GM12864 (cell line): Measurements from ENCODE around the gene PTPRCAP.
"Not testable (repeated sequence)": the region's sequence is repeated elsewhere in the genome, so short reads cannot be mapped to it uniquely, and the experiment has no call there.

ENCODE experiments used
- DNase-seq: peaks from one replicate; pipeline ENCODE4 v3.0.0-alpha.2; 2011; ENCODE audit warnings: low read depth
- H3K4me3 ChIP-seq: 2 replicates; pipeline ENCODE4 v1.5.1; 2011; ENCODE audit warnings: mild to moderate bottlenecking, low read depth, low read length, control low read depth
- TF ChIP-seq, protein P1 (sequence below): IDR thresholded peaks from 2 replicates; pipeline ENCODE4 v1.5.1; 2011; ENCODE audit warnings: low read depth, mild to moderate bottlenecking, moderate library complexity, low read length, control low read depth, inconsistent platforms; ENCODE audit errors: missing control alignments

The PTPRCAP gene

DNA sequence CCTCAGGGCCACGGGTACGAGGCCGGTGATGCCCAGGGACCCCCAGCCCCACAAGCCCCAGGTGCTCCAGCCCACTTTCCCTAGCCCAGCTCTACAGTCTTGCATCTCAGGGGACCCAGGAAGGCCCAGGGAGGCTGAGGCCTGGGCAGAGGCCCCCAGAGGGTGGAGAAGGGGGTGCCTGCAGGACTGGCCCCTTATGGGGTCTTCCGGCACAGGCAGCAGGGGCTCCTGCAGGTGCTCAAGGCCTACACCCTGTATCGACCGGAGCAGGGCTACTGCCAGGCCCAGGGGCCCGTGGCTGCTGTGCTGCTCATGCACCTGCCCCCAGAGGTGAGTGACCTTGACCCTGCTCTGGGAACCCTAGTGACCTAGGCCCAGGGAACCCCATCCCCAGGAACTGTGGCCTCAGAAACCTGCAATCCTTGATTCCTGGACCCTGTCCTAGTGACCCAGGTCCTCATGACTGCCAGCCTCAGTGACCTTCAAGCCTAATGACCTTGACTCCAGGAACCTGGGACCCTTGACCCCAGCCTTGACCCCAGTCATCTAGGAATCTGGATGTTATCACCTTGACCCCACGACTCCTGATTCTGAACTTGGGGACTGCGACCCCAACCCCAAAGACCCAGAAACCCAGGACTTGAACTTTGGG lies 31.7 kb downstream of the PTPRCAP start:
- no peak for DNase-seq
- TF ChIP-seq, protein P1, sequence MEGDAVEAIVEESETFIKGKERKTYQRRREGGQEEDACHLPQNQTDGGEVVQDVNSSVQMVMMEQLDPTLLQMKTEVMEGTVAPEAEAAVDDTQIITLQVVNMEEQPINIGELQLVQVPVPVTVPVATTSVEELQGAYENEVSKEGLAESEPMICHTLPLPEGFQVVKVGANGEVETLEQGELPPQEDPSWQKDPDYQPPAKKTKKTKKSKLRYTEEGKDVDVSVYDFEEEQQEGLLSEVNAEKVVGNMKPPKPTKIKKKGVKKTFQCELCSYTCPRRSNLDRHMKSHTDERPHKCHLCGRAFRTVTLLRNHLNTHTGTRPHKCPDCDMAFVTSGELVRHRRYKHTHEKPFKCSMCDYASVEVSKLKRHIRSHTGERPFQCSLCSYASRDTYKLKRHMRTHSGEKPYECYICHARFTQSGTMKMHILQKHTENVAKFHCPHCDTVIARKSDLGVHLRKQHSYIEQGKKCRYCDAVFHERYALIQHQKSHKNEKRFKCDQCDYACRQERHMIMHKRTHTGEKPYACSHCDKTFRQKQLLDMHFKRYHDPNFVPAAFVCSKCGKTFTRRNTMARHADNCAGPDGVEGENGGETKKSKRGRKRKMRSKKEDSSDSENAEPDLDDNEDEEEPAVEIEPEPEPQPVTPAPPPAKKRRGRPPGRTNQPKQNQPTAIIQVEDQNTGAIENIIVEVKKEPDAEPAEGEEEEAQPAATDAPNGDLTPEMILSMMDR: no peak
- H3K4me3 ChIP-seq: no peak overlapping the region; the same call in 1 of the 2 replicates

DNA sequence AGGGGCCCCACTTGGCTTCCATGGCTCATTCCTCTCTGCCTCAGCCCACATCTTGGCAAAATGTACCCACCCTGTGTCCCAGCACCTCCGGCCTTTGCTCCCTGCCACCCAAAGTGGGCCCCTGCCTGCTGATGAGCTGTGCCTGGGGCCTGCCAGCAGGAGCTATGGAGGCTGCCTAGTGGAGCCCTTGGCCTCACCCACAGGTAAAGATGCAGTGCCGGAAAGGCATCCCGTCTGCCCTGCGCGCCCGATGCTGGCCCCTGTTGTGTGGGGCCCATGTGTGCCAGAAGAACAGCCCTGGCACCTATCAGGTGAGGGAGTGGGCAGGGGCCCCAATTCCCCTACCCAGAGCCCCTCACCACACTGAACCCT lies 32.3 kb downstream of the PTPRCAP start:
- peak overlapping the region; percentile 67 for H3K4me3 ChIP-seq
- TF ChIP-seq, protein P1: no peak
- DNase-seq: no peak

DNA sequence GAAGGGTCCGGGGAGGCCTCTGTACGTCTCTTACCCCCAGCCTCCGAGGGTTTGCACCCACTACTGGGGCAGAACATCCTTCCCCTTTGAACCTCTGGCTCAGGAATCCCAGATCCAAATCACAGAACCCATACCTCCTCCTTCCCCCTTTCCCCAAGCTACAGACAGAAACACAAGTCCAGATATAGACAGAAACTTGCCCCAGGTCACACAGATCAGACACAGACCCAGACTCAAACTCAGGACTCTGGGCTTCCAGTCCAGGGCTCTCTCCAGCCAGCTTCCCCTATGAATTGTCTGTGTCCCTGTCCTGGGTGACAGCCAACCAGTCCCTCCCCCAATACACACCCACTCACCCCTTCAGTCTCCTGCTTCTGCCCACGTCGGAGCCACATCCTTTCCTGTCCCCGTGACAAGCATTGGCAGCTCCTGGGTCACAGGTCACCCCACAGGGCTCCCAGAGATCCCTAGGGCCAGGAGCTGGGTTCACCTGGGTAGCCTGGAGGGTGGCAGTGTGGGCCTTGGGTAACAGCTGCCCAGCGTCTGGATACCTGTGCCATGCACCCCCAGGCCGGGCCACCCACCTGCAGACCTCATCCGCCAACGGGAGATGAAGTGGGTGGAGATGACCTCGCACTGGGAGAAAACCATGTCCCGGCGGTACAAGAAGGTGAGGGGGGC lies 32.8 kb downstream of the PTPRCAP start:
- no peak for DNase-seq
- TF ChIP-seq, protein P1: no peak

DNA sequence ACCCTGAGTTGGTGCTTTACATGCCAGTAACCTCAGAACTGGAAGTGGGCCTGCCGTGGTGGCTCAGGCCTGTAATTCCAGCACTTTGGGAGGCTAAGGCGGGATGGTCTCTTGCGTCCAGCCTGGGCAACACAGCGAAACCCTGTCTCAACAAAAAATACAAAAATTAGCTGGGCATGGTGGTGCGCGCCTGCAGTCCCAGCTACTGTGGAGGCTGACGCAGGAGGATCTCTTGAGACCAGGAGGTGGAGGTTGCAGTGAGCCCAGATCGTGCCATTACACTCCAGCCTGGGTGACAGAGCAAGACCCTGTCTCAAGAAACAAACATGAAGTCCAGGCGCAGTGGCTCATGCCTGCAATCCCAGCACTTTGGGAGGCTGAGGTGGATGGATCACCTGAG lies 34.4 kb downstream of the PTPRCAP start:
- H3K4me3 ChIP-seq: peak overlapping the region; percentile 67
- not testable (repeated sequence) for DNase-seq

More for the DNA sequence above, 32.8 kb downstream of the PTPRCAP start:
- H3K4me3 ChIP-seq: peak overlapping the region; percentile 67

DNA sequence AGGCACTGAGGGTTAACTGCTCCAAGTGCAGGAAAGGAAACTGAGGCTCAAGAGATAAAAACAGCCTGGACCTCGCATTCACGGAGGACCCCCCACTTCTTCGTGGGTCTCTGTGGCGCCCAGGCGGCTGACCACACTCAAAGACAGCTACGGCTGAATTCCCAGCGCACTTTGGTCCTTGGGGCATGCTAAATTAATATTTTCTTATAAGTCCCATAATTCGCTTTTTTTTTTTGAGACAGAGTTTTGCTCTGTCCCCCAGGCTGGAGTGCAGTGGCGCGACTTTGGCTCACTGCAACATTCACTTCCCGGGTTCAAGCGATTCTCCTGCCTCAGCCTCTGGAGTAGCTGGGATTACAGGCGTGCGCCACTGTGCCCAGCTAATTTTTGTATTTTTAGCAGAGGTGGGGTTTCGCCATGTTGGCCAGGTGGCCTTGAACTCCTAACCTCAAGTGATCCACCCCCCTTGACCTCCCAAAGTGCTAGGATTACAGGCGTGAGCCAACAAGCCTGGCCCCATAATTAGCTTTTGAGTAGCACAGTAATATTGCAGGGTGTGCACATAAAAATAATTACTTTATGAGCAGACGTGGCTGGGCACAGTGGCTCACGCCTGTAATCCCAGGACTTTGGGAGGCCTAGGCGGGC lies 35.2 kb downstream of the PTPRCAP start:
- DNase-seq: not testable (repeated sequence)
- H3K4me3 ChIP-seq: peak overlapping the region; percentile 48

DNA sequence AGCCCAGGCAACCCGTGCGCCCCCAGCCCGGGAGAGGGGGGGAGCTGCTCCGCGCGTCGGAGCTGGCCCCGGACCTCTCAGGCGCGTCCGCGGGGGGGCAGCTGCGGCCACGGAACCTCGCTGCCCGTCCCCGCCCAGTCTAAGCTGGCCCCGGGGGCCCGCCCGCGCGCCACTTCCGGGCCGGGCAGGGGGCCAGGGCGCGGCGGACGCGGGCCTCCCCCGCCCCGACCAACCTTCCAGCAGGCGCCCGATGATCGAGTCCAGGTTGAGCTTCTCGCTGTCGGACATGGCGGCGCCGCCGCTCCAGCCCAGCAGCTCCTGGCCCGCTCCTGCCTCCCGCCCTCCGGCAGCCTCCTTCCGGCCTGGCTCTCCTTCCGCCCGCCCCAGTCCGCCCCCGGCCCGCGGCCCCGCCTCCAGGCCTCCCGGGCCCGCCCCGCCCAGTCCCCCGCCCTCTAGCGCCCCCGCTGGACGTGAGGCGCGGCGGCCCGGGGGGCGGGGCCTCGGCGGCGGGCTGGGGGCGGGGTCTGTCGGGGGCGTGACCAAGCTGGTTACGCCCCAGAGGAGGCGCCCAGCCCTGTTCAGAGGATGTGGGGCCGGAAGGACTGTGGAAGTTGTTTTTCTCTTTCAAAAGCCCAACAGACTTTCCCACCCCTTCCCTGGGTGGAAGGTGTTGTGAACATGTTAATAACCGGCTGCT lies 35.8 kb downstream of the PTPRCAP start, which contains the start of gene PPP1CA:
Gene PPP1CA, minus strand, starts transcription at position 364 of the 697 bp plus-strand sequence. Its CDS starts 76 bp downstream, at position 288.
- peak; percentile 57 for DNase-seq
- TF ChIP-seq, protein P1: peak; percentile 24
- H3K4me3 ChIP-seq: peak within 1 kb of the TSS; percentile 86

DNA sequence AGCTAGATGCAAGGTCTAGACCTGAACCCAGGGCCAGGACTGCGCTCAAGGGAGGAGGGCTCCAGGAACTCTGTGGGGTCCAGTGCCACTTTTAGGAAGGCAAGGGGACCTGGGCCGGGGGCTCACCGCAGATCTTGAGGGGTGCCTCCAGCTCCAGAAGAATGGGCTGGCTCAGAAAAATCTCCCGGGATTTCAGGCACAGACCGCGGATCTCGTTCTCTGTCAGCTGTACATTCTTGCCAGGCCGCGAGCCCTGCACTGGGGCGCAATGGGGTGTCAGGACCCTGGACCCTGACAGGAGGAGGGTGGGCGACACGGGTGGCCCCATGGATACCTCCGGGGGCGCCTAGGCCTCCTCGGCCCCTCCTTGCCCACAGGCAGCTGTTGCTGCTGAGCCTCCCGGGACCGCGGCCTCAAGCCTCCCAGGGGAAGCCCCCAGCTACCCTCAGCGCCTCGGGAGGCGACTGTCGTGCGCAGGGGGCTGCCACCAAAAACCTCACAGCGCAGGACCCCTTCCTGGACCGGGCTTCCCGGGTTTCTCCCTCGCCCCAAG lies 36.5 kb downstream of the PTPRCAP start:
- TF ChIP-seq, protein P1: no peak
- H3K4me3 ChIP-seq: peak overlapping the region; percentile 86
- no peak for DNase-seq
